GM10266 (cell line): ENCODE results near the gene PALLD.
"Not testable (repeated sequence)": the region's sequence is repeated elsewhere in the genome, so short reads cannot be mapped to it uniquely, and the experiment has no call there.

Experiments
- DNase-seq: peaks from one replicate; pipeline ENCODE4 v3.0.0; 2012; ENCODE audit errors: extremely low spot score
- CTCF ChIP-seq: IDR thresholded peaks from 2 replicates; pipeline ENCODE4 v1.5.1; 2012; ENCODE audit warnings: mild to moderate bottlenecking, low read depth; ENCODE audit not compliant: control insufficient read depth, insufficient read depth; ENCODE audit errors: missing control alignments

The PALLD gene

GRCh38 chr4:168693750-168694490 lies 197.1 kb downstream of the PALLD start:
- DNase-seq = no peak

GRCh38 chr4:168694667-168695066 lies 197.8 kb downstream of the PALLD start:
- no peak for DNase-seq
- no peak for TF ChIP-seq CTCF

More at GRCh38 chr4:168693750-168694490, 197.1 kb downstream of the PALLD start:
- TF ChIP-seq CTCF = no peak

- TF ChIP-seq CTCF = no peak
- no peak for DNase-seq
Measured at GRCh38 chr4:168695288-168695687, 198.4 kb downstream of the PALLD start.

- no peak for DNase-seq
- TF ChIP-seq CTCF = no peak
Measured at GRCh38 chr4:168696280-168696679, 199.4 kb downstream of the PALLD start.

GRCh38 chr4:168696826-168697225 lies 200.0 kb downstream of the PALLD start:
- no peak for TF ChIP-seq CTCF

GRCh38 chr4:168699224-168699878 lies 202.5 kb downstream of the PALLD start:
- no peak for TF ChIP-seq CTCF
- DNase-seq = no peak

More at GRCh38 chr4:168696826-168697225, 200.0 kb downstream of the PALLD start:
- no peak for DNase-seq

- DNase-seq = no peak
- no peak for TF ChIP-seq CTCF
Measured at GRCh38 chr4:168701061-168701460, 204.2 kb downstream of the PALLD start.

GRCh38 chr4:168702581-168703087 lies 205.8 kb downstream of the PALLD start:
- DNase-seq = not testable (repeated sequence)
